ENCODE data around the gene RORB. TPM values are rescaled to one million over a fixed set of nuclear protein-coding genes. Genes with fewer than 3 reads are reported as not detected.

RORB gene
- total RNA-seq (2014; rRNA removed; shearing (Covaris generic)) = not detected in 2 replicates
- not detected in 2 replicates for total RNA-seq (2022)
- not detected for Bru-seq, nascent RNA
- not detected for BruChase-seq, experiment 1, labeled RNA remaining after a 6-hour chase
- not detected for BruChase-seq, experiment 2, labeled RNA remaining after a 2-hour chase
- long read RNA-seq = 0 reads

DNA sequence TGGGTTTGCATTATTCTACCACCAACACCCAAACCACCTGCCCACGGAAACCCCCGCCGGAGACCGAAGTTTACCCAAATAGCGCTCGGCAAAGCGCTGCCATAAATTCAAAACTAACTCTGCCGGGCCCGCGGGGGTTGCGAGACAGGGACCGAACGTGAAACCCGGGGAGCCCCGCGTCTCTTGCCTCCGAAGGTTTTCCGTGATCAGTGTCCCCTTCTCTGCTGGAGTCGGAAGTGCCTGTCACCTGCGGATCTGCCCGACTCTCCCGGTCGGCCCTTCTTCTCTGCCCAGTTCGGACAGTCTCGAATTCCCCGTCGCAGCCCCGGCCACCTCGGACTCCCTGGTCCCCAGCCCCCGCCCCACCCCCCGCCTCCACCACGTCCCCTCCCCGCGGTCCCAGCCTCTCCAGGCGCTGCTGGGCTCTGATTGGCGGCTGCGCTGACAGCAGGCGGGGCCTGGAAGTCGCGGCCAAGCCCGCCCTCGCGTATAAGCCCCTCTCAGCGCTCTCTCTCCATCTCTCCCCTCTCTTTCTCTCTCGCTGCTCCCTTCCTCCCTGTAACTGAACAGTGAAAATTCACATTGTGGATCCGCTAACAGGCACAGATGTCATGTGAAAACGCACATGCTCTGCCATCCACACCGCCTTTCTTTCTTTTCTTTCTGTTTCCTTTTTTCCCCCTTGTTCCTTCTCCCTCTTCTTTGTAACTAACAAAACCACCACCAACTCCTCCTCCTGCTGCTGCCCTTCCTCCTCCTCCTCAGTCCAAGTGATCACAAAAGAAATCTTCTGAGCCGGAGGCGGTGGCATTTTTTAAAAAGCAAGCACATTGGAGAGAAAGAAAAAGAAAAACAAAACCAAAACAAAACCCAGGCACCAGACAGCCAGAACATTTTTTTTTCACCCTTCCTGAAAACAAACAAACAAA, at the start of gene RORB:
Gene RORB (plus strand): TSS at position 517 of the 929 bp plus-strand sequence. CDS start 642 bp downstream, outside the sequence.
- H4K20me1 ChIP-seq (ENCODE audit: insufficient read depth, low read length) = no peaks in the 10 kb centered on the region
- POLR2A ChIA-PET = no interaction called here
- intact Hi-C loops (cut with micrococcal nuclease; ENCODE audit: unreplicated experiment) = no loop called here

DNA sequence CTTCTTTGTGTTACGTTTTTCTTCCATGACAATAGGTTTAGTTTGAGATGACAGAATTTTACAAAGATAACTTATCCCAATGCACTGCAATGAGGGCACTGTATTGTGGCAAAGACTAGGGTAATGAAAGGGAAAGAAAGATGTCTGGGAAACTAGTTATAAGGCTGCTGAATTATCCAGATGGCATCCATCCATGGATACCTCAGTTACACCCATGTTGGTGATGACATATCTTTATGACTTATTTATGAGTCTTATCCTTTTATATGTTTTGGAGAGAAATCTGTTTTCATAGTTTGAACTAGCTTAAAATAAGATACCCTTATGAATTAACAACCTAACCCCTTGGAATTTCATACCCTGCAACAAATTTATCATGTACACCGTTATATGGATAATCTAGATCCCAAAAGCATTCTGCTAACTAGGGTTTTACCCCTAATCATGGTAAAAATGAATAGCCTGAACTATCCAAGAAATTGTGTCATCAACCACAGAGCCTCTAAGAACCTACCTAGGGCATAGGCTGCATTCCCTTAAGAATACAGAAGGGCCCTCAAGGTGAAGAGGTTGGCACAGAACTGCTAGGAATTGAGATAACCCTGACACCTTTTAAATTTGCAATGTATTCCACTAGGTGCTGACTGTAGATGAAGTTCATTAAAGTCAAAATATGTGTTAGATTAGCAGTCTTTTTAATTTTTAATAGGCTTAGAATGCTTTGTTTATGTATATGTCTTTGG, 49.5 kb upstream of the RORB start:
- CTCF ChIA-PET (ENCODE audit: unreplicated experiment) = no interaction called here

More for the DNA sequence above, at the start of gene RORB:
- Histone ChIP-seq H3K36me3 (ENCODE audit: insufficient read depth, low read length) (no peaks in the 10 kb centered on the region), H3K79me2 (ENCODE audit: insufficient read depth, low read depth, low read length) (no peaks in the 10 kb centered on the region), H3K9me3 (ENCODE audit: low read length) (no peaks in the 10 kb centered on the region), H3K9me2 (ENCODE audit: insufficient read depth, low read length) (no peaks in the 10 kb centered on the region), H3K4me1 (ENCODE audit: insufficient read depth, low read length, poor library complexity, severe bottlenecking) (no peaks in the 10 kb centered on the region), H3K4me2 (ENCODE audit: low read length) (no peak within 1 kb of the TSS), H3K27ac (ENCODE audit: low read depth, low read length, poor library complexity, severe bottlenecking) (no peak within 1 kb of the TSS), H3K4me3 (ENCODE audit: low read depth, low read length, poor library complexity, severe bottlenecking) (no peak within 1 kb of the TSS), H2AFZ (ENCODE audit: low read length) (no peak within 1 kb of the TSS)
- BruUV-seq (replicated peaks) = no TSS peak
- CTCF ChIA-PET (ENCODE audit: unreplicated experiment) = no interaction called here
- no peak for TF ChIP-seq EZH2phosphoT487 (IDR thresholded peaks at IDR 0.05; ENCODE audit: borderline replicate concordance, low read depth, low read length)
- TF ChIP-seq, protein P1, sequence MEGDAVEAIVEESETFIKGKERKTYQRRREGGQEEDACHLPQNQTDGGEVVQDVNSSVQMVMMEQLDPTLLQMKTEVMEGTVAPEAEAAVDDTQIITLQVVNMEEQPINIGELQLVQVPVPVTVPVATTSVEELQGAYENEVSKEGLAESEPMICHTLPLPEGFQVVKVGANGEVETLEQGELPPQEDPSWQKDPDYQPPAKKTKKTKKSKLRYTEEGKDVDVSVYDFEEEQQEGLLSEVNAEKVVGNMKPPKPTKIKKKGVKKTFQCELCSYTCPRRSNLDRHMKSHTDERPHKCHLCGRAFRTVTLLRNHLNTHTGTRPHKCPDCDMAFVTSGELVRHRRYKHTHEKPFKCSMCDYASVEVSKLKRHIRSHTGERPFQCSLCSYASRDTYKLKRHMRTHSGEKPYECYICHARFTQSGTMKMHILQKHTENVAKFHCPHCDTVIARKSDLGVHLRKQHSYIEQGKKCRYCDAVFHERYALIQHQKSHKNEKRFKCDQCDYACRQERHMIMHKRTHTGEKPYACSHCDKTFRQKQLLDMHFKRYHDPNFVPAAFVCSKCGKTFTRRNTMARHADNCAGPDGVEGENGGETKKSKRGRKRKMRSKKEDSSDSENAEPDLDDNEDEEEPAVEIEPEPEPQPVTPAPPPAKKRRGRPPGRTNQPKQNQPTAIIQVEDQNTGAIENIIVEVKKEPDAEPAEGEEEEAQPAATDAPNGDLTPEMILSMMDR (conservative IDR thresholded peaks at IDR 0.05; ENCODE audit: low read length) = no peak
- DNase-seq (ENCODE audit: low spot score) = no peak

More for the DNA sequence above, 49.5 kb upstream of the RORB start:
- H3K9me3 ChIP-seq (ENCODE audit: low read length) = no peaks in the 10 kb centered on the region
- H3K36me3 ChIP-seq (ENCODE audit: insufficient read depth, low read length) = no peaks in the 10 kb centered on the region
- intact Hi-C loops (cut with micrococcal nuclease; ENCODE audit: unreplicated experiment) = no loop called here
- no peak overlapping the region for H2AFZ ChIP-seq (ENCODE audit: low read length)
- H3K27ac ChIP-seq (ENCODE audit: low read depth, low read length, poor library complexity, severe bottlenecking) = no peak overlapping the region
- no peak overlapping the region for H3K4me2 ChIP-seq (ENCODE audit: low read length)
- DNase-seq (ENCODE audit: low spot score) = no peak
- no TSS peak for BruUV-seq (replicated peaks)
- TF ChIP-seq, protein P1 (conservative IDR thresholded peaks at IDR 0.05; ENCODE audit: low read length) = no peak
- no peak for TF ChIP-seq EZH2phosphoT487 (IDR thresholded peaks at IDR 0.05; ENCODE audit: borderline replicate concordance, low read depth, low read length)
- H3K4me3 ChIP-seq (ENCODE audit: low read depth, low read length, poor library complexity, severe bottlenecking) = no peak overlapping the region
- no peaks in the 10 kb centered on the region for H3K79me2 ChIP-seq (ENCODE audit: insufficient read depth, low read depth, low read length)
- no peaks in the 10 kb centered on the region for H3K9me2 ChIP-seq (ENCODE audit: insufficient read depth, low read length)
- H3K4me1 ChIP-seq (ENCODE audit: insufficient read depth, low read length, poor library complexity, severe bottlenecking) = no peaks in the 10 kb centered on the region
- no peaks in the 10 kb centered on the region for H4K20me1 ChIP-seq (ENCODE audit: insufficient read depth, low read length)
- POLR2A ChIA-PET = interaction anchor here (0.6 kb wide), 1 partner anchor 670 kb away, joined by 3 read pairs; no protein-coding TSS in a partner anchor
